Suppressor macrophage treated with lipopolysaccharide for 1 hour (primary cell): ENCODE results near the gene EME1.
A peak's percentile ranks its signal among the peaks of the same experiment; 100 is the strongest.

Experiments used
- DNase-seq, 3 donors: peaks; one replicate each; pipeline ENCODE4 v3.0.0-alpha.2; 2020 to 2022

Gene EME1

DNA sequence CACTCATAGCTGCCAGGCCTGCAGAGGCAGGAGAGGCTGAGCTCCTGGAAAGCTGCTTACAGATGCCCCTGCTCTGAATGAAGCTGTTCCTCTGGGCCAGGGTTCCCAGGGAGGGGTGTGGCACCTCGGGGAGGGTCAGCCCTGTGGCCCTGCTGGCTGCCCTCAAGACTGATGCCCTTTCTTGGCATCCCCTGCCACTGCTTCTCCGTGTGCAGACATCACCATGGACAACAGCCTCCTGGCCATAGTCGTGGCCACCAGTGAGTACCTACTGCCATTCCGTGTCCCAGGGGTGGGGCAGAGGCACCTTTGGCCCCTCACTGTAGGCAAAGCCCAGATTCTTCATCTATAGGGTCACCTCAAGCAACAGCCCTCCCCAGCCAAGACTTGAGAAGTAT lies 9.0 kb upstream of the EME1 start:
- no peak for DNase-seq

DNA sequence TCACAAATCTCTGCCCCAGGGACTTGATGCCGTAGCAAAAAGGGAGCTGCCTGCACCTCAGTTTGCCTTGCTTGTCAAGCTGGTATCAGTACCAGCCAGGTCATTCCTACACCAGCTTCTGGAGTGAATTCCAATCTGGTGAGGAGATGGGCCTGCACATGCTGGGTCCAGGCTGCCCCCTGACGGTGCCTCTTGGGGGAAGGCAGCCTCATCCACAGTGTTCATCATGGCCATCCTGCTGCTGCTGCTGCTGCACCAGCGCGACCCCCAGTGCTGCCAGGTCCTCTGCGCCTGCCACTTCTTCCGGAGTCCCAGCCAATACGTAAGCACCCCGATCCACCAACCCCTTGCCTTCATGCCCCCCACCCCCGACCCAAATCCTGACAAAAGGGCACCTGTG lies 8.3 kb upstream of the EME1 start:
- no peak for DNase-seq

DNA sequence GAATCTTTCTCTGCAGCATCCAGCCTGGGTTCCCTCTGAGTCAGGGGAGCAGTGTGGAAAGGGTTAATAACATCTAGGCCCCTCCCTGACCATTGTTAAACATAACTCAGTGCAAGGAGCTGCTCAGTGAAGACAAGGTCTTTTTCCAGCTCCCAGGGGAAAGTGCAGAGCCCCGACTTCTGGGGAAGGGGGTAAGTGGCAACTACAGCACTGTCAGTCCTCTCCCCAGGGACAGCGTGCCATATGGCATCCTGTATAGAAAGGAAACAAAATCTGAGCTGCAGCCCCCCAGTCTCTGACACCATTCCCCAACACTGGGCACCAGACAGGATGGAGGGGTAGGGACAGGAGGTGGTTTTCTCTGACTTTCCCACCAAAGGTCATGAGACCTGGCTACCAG lies 7.9 kb upstream of the EME1 start:
- DNase-seq, result no peak

DNA sequence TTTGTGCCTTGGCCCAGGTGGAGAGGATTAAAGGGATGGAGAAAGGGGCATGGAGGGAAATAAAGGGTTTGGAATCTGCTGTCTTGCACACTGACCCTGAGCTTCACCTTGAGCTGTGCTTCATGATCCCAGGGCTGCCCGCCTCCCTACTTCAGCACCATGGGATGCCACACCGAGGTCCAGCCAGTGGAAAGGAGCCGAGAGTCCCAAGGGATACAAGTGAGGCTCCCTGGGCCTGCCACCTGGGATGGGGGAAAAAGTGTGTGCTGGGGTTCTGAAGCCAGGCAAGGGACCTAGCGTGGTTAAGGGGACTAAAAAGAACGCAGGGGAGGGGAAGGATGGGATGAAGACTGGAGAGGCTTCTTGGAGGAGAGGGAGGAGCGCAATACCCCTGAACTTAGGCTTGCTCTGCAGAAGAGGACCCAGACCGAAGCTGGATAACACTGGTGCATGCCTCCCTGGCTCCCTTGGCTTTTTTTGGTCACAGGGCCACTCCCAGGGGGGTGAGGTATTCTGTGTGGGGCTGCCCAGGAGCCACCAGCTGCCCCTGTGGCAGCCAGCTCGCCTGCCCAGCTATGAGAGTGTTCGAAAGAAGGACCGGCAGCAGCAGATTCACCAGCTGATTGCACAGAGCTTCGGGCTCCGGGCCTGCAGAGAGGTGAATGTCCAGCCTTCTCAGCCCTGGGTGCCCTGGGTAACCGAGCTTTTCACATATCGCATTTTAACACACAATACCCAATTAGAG lies 7.2 kb upstream of the EME1 start:
- no peak for DNase-seq

DNA sequence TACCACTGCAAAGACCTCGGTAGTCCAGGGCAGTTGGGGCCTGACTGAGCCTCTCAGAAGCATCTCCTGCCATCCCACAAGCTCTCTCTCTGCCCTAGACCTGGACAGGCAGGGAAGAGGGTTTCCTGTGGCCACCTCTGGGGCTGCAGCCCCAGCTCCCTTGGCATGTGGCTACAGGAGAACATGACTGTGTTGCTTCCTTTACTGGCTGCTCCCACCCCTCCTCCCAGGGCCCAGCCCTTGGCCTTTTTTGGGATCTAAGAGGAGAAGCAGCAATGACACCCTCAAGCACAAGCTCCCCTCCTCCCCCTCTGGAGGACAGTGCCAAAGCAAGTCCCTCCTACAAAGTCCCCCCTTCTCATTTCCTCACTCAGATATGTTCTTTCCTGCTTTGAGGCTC lies 5.6 kb upstream of the EME1 start:
- DNase-seq, result no peak

DNA sequence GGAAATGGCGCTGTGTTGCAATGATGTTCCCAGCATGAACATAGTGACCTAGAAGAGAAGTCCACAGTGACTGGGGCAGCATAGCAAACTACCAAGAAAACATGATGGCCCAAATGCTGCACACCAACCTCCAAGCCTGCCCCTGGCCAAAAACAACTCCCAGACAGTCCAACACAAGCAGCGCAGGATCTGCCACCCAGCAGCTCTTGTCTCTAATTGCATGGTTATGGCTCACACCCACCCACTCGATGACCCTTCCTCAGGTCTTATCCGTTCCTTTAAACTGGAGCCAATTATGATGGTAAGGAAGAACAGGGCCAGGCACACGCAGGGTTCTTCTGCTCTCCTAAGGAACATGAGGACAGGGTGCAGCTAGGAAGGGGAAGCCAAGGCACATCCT lies 3.0 kb upstream of the EME1 start:
- no peak for DNase-seq

DNA sequence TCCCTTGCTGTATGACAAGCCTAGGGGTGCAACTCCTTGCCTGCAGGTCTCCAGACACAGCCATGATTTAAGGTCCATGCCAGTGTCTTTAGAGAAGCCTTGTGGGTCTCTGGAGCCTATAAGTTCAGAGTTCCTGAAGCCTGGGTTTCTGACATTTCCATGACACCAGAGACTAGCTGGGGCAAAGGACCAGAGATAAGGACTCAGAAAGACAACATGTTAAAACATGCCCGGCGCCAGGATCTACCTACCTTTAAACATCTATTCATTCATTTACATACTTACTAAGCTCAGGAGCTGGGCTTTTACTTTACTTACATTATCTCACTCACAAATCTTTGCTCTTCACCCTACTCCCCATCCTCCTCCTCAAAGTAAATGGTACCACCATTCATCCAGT lies 1.5 kb upstream of the EME1 start:
- no peak for DNase-seq

DNA sequence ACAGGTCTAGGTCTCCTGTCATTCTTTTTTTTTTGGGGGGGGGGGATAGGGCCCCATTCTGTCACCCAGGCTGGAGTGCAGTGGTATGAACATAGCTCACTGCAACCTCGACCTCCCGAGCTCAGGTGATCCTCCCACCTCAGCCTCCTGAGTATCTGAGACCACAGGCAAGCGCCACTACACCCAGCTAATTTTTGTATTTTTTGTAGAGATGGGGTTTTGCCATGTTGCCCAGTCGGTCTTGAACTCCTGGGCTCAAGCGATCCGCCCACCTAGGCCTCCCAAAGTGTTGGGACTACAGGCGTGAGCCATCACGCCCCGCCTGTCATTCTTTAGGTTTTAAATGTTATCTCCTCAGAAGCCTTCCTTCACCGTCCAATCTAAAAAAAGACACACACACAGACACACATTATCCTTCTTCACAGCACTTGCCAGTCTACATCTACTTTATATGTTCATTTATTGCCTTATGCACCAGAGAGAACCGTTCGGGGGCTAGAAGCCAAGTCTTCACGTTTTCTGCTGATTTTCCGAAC lies 739 bp upstream of the EME1 start:
- DNase-seq, result peak in 2 of 3 donors; percentile 14 to 15

DNA sequence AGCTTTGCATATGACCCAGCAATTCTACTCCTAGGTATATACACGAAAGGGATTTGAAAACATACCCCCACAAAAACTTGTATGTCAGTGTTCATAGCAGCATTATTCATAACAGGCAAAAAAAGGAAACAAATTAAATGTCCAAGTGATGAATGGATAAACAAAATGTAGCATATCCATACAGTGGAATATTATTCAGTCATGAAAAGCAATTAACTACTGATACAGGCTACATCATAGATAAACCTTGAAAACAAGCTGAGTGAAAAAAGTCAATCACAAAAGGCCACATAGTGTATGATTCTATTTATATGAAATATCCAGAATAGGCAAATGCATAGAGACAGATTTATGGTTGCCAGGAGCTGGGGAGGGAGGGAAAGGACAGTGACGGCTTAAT lies 676 bp downstream of the EME1 start:
- DNase-seq, result no peak

DNA sequence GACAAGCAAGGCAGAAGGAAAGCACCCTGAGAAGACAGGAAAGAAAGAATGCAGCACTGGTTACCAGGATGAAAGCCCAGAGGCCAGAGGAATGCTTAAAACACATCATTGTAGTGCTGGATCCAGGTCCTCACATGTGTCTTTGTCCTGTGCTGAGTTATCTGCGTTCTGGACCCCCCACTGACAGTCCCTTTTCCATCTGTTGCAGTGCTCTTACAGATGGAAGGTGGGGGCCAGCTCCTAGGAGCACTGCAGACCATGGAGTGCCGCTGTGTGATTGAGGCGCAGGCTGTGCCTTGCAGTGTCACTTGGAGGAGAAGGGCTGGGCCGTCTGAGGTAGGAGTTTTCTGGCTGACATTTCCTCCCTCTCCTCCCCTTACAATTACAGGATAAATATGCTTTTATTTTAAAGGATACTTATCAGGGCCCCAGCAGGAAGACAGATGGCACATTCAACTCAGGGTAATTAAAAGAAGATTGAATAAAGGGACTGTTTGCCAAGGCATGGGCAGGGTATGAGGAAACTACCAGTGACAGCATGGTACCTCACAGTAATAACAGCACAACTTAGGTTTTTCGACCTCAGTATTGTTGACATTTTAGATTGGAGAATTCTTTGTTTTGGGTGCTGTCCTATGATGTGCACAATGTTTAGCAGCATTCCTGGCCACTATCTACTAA lies 3.0 kb downstream of the EME1 start:
- no peak for DNase-seq

DNA sequence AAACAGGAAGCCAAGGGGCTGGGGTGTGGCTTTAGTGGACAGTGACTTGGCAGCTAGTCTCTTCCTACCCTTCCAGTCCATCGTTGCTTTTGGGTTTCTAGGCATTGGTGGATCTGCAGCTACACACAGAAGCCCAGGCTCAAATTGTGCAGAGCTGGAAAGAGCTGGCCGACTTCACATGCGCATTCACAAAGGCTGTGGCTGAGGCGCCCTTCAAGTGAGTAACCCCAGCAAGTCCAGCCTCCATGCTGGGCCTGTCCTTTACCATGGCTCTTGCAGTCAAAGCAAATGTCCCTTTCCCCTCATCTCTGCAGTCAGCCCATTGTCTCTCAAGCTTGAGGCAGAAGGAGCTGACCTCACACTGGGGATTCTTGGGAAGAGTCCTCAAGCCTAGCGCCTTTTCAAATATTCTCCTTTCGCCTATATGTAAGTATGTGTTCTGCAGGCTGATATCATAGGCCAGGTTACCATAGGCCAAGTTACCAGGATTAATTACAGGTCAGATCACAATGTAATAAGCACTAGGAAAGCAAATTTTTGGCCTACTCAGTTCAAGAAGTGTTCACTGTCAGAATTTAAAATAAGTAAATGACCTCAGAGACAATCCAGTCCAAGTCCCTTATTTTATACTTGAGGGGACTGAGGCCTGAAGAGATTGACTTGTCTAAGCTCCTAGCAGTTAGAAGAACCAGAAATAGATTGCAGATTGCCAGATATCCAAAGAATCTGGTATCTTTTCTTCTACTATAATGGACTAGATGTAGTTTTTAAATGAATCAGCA lies 6.5 kb downstream of the EME1 start:
- DNase-seq, result no peak

DNA sequence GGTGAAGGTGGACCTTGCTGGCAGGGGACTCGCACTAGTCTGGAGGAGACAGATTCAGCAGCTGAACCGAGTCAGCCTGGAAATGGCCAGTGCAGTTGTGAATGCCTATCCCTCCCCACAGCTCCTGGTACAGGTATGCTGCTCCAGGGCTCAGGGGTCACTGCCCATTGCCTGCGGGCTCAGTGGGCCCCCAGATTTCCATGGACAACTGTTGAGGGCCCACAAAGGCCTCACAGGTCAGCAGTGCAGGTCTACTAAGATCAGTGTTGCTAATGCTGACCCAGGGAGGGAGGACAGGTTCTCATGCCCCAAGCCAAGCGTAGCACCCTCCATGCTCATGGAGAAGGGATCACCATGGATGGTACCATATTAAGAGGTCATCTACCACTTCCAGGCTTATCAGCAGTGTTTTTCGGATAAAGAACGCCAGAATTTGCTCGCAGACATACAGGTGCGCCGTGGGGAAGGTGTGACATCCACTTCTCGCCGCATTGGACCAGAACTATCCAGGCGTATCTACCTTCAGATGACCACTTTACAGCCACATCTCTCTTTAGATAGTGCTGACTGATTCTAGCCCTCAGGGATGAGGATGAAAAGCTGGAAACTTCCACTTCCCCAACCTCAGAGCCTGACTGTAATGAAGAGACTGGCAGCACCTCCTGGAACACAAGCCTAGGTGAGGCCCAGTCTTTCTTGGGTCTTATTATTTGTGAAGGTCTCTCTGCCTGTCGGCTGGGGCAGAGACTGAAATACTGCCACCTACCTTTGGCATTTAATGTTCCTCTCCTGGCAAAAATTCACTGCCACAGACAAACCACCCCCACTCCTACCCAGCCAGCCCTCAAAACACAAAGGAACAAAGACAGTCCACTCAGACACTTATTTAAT lies 7.6 kb downstream of the EME1 start:
- no peak for DNase-seq

DNA sequence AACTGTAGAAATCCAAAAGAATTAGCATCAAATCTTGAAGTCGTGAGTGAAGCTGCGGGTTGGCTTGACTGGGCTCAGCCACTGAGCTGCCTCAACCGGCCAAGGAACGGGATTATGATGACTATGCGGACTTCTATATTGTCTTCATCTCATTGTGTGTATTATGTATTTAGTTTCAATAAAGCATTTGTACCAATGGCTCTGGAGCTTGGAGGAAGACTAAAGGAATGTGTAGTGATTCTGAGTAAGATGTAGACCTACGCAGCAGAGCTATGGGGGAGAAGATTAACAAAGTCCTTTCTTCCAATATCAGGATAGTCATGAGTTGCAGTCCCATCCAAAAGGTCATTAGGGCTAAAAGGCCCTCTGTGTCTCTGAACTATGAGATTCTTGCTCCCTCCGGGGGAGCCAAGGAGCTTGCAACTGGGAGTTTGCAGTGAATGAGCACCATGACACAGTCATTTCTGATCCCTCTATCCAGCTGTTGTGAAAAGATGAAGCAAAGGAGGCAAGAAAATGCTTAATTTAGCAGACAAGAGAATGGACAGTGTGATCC lies 8.3 kb downstream of the EME1 start:
- DNase-seq, result no peak

DNA sequence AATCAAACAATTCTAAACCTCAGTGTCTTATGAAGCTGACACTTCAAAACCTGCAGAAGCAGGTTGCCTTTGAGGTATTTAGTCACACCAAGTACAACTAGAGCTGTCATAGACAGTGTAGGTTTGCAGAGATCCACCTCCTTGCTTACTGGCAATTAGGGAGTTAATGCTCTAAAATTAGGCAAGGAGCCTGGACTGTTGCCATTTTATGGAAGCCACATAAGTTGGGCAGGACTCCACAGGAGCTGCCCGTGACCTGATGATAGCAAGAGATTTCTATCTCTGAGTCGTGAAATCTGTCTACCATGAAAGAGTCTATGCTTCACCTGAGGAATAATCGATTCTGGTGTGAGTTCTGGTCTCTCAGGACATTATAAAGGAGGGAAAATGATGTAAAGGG lies 8.9 kb downstream of the EME1 start:
- no peak for DNase-seq

DNA sequence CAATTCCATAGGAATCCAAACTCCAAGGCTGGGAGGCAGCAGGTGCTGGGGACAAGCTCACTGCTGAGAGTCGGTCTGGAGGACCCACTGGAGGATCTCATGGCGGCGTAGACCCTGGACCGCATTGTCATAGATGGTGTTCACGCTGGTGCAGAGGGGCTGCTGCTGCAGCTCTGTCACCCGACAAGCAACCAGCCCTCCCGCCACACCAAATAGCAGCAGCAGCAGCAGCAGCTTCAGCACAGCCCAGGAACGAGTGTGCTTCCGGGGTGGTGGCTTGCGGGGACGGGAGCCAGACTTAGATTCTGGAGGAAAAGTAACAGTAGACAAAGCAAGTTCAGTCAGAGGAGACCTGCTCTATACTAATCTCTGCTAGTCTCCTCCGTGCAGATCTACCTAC lies 9.9 kb downstream of the EME1 start:
- no peak for DNase-seq

DNA sequence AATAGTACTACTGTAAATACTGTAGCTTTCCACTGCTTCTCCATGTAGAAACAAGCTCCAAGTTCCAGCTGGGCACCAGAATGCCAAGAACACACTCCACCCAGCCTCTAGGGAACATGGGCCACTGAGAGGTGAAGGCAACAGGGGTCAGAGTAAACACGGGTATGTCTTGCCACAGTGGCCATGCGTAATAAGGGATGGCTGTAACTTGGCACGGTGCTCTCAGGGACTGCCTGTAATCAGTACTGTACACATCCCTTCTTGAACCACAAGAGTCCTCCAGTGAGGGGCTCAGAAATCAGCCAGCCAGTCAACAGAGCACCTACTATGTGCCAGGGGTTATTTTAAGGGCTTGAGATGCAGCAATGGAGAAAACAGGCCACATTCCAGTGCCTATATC lies 13.5 kb downstream of the EME1 start:
- no peak for DNase-seq

DNA sequence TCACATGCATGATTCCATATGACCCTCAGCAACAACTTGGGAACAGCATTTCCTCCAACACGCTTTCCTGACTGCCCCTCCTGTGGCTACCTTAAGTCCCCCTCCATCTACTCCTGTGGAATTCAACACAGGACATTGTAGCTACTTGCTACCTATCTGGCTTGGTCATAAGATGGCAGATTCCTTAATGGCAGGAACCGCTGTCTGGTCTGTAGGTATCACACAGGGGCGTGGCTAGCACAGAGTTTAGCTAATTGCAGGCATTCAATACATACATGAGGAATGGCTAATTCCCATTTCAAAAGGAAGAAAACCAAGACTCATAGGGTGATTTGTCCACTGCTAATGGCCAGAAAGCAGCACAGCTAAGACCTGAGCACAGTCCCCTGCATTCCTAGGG lies 15.7 kb downstream of the EME1 start:
- no peak for DNase-seq

DNA sequence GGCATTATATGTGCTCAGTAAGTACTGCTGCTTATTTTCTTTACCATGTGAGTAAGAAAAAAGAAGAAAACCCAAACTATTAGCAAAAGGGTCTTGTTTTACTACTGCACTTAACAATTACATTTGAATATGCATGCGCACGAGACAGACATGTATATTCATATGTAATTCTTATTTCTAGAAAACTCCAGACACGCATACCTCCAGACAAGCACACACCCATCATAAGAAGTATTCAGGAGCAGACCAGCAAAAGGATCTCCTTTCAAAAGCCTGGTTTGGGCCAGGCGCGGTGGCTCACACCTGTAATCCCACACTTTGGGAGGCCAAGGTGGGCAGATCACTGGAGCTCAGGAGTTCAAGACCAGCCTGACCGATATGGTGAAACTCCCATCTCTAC lies 16.5 kb downstream of the EME1 start:
- DNase-seq, result no peak

DNA sequence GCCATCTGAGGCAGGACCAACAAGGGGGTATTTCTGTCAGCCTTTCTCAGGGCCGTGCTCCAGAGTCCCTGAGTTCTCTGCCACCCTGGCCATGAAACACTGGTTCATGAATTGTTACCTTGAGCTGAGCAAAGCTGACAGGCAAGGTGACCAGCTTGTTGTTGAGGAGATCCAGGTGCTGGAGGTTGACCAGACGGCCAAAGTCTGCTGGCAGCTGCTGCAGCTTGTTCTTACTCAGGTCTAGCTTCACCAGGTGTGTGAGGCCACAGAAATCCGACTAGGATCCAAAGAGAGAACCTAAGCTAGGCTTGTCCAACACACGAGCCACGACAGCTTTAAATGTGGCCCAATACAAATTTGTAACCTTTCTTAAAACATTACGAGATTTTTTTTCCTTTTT lies 19.6 kb downstream of the EME1 start:
- DNase-seq, result no peak

DNA sequence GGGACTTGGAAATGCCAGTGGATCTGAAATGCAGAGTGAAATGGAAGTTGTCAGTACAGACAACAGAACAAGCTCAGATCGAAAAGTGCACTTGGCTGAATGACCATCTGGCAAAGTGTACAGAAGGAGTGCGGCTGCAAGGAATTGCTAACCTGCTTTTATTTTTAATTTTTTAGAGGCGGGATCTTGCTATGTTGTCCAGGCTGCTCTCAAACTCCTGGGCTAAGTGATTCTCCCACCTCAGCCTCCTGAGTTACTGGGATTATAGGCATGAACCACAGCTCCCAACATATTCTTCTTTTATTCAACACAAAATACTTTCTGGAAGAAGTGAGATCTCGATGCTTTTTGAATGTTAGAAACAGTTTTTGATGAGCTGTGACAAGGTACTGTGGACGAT lies 20.7 kb downstream of the EME1 start:
- DNase-seq, result no peak

DNA sequence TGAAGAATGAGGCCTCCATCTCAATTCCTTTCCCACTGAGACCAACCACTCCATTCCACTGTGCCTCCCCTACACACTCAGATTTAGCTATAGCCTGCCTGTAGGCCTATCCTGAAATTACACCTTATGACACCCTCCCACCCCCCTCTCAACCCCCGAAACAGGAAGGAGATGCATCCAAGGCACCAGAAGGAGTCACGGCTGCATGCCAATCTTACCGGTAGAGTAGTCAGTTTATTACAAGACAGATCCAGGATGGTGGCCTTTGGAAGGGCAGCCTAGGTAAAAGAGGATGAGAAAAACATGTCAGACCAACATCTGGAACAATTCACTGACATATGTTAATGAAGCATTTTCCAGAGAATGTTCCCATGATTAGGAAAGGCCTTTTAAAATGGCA lies 21.7 kb downstream of the EME1 start:
- DNase-seq, result peak in 2 of 3 donors; percentile 22 to 28
